Muscle of leg (tissue), 9 donors: ENCODE measurements around the gene DOCK6. TPM values are rescaled to one million over a fixed set of nuclear protein-coding genes. Genes with fewer than 3 reads are reported as not detected.

Experiments used
- polyA plus RNA-seq, 8 donors: library from polyadenylated mRNA; unstranded; fragments of 120-200 nt; gene quantifications; one replicate each; pipeline versions ENCODE4 v1.2.1 to v1.2.3, GENCODE V29; 2013; ENCODE audit warnings: inconsistent platforms in 1 of 8, low replicate concordance in 1 of 8; ENCODE audit not compliant: insufficient read length in 8 of 8, insufficient read depth in 1 of 8
- total RNA-seq: library from RNA; stranded (reverse); fragments of 120-200 nt; gene quantifications from one replicate; pipeline ENCODE4 v1.2.4, GENCODE V29; 2013

DOCK6 gene
- total and polyA plus RNA-seq, 9 donors = 23.7 to 53.7 (median 41.7) TPM

Other genes with a start within 250 kb of the DOCK6 start
- 13.9 TPM for gene LDLR, start 173.1 kb downstream of the DOCK6 start, total RNA-seq
- gene LDLR, start 173.1 kb downstream of the DOCK6 start, polyA plus RNA-seq = 10 to 100 TPM; 16.8 to 34.3 (median 23.9) TPM
- gene SPC24, start 106.7 kb downstream of the DOCK6 start, total RNA-seq = 18.7 TPM
- gene SPC24, start 106.7 kb downstream of the DOCK6 start, polyA plus RNA-seq = 10 to 100 TPM; 10.8 to 18.7 (median 14.4) TPM
- 71.5 TPM for gene KANK2, start 65.0 kb downstream of the DOCK6 start, total RNA-seq
- 100 to 1,000 TPM in 7 of 8 donors, 10 to 100 TPM in 1; 88.4 to 150 (median 117) TPM for gene KANK2, start 65.0 kb downstream of the DOCK6 start, polyA plus RNA-seq
- 0.44 TPM for gene ANGPTL8, start 22.9 kb downstream of the DOCK6 start, total RNA-seq
- gene ANGPTL8, start 22.9 kb downstream of the DOCK6 start, polyA plus RNA-seq = under 1 TPM in 6 of 8 donors, not detected in 2; 0.18 to 0.53 (median 0.45) TPM
- gene TSPAN16, start 33.6 kb upstream of the DOCK6 start, total RNA-seq = not detected
- not detected for gene TSPAN16, start 33.6 kb upstream of the DOCK6 start, polyA plus RNA-seq
- 4.3 TPM for gene RAB3D, start 77.1 kb upstream of the DOCK6 start, total RNA-seq
- 10 to 100 TPM in 1 of 8 donors, 1 to 10 TPM in 7; 4.1 to 10.7 (median 6.6) TPM for gene RAB3D, start 77.1 kb upstream of the DOCK6 start, polyA plus RNA-seq
- 48.2 TPM for gene TMEM205, start 83.7 kb upstream of the DOCK6 start, total RNA-seq
- 10 to 100 TPM; 40.1 to 53.6 (median 45.5) TPM for gene TMEM205, start 83.7 kb upstream of the DOCK6 start, polyA plus RNA-seq
- gene CCDC159, start 84.0 kb upstream of the DOCK6 start, total RNA-seq = 5.2 TPM
- gene CCDC159, start 84.0 kb upstream of the DOCK6 start, polyA plus RNA-seq = 10 to 100 TPM in 2 of 8 donors, 1 to 10 TPM in 6; 5.1 to 13.7 (median 8.3) TPM
- 4.8 TPM for gene PLPPR2, start 92.9 kb upstream of the DOCK6 start, total RNA-seq
- gene PLPPR2, start 92.9 kb upstream of the DOCK6 start, polyA plus RNA-seq = 10 to 100 TPM; 11.0 to 16.7 (median 13.1) TPM
- gene SWSAP1, start 112.1 kb upstream of the DOCK6 start, total RNA-seq = 1.3 TPM
- 1 to 10 TPM; 1.4 to 1.9 (median 1.7) TPM for gene SWSAP1, start 112.1 kb upstream of the DOCK6 start, polyA plus RNA-seq
- gene EPOR, start 121.8 kb upstream of the DOCK6 start, total RNA-seq = 3.0 TPM
- 1 to 10 TPM; 2.4 to 5.3 (median 3.7) TPM for gene EPOR, start 121.8 kb upstream of the DOCK6 start, polyA plus RNA-seq
- gene RGL3, start 156.8 kb upstream of the DOCK6 start, total RNA-seq = 0.31 TPM
- 1 to 10 TPM in 1 of 8 donors, under 1 TPM in 7; 0.12 to 2.3 (median 0.43) TPM for gene RGL3, start 156.8 kb upstream of the DOCK6 start, polyA plus RNA-seq
- 0.22 TPM for gene ODAD3, start 172.6 kb upstream of the DOCK6 start, total RNA-seq
- gene ODAD3, start 172.6 kb upstream of the DOCK6 start, polyA plus RNA-seq = under 1 TPM; 0.11 to 0.49 (median 0.21) TPM
- gene PRKCSH, start 173.1 kb upstream of the DOCK6 start, total RNA-seq = 80.5 TPM
- gene PRKCSH, start 173.1 kb upstream of the DOCK6 start, polyA plus RNA-seq = 100 to 1,000 TPM; 161 to 260 (median 201) TPM
- gene ELAVL3, start 218.5 kb upstream of the DOCK6 start, total RNA-seq = 0.09 TPM
- under 1 TPM in 6 of 8 donors, not detected in 2; 0.05 to 0.16 (median 0.10) TPM for gene ELAVL3, start 218.5 kb upstream of the DOCK6 start, polyA plus RNA-seq
- 3.4 TPM for gene ZNF653, start 243.3 kb upstream of the DOCK6 start, total RNA-seq
- 1 to 10 TPM; 4.4 to 8.3 (median 5.9) TPM for gene ZNF653, start 243.3 kb upstream of the DOCK6 start, polyA plus RNA-seq